ENCODE data around the gene CHCHD5.
A peak's percentile ranks its signal among the peaks of the same experiment; 100 is the strongest.

The CHCHD5 gene

GRCh38 chr2:112593736-112594135 lies 9.3 kb downstream of the CHCHD5 start:
- Histone ChIP-seq H2BK15ac (ENCODE audit: low read length) (no peak overlapping the region), H2BK5ac (ENCODE audit: low read length) (no peak overlapping the region), H2BK12ac (ENCODE audit: low read length) (no peak overlapping the region), H3K27me3 (ENCODE audit: control insufficient read depth in 3 of 3, insufficient read depth in 3 of 3, low read depth in 1 of 3, low read length in 3 of 3) (no peaks in the 10 kb centered on the region), H2AK5ac (ENCODE audit: low read depth, low read length) (no peak overlapping the region), H4K8ac (ENCODE audit: low read depth, low read length) (no peak overlapping the region), H3K9me3 (replicated peaks in 1 of 2; ENCODE audit: control insufficient read depth in 2 of 2, insufficient read depth in 1 of 2, low read depth in 1 of 2, low read length in 2 of 2) (no peaks in the 10 kb centered on the region), H3K4me3 (ENCODE audit: low read length in 2 of 2) (no peak overlapping the region), H3K27ac (replicated peaks; ENCODE audit: low read length) (no peak overlapping the region), H3K23ac (ENCODE audit: low read depth, low read length, poor library complexity) (no peak overlapping the region), H2AFZ (ENCODE audit: low read length) (no peak overlapping the region), H2BK120ac (ENCODE audit: low read depth, low read length) (no peak overlapping the region), H3K4ac (ENCODE audit: low read length) (no peak overlapping the region), H3K36me3 (replicated peaks in 1 of 2; ENCODE audit: control insufficient read depth in 2 of 2, insufficient read depth in 2 of 2, low read length in 2 of 2) (peaks cover 0 to 26% of the 10 kb centered on the region in 2 donors), H3K4me2 (ENCODE audit: insufficient read depth, low read length, poor library complexity, severe bottlenecking) (no peak overlapping the region), H3K9ac (ENCODE audit: low read depth, low read length, poor library complexity) (no peak overlapping the region), H3K14ac (ENCODE audit: low read length) (no peak overlapping the region), H4K91ac (ENCODE audit: low read depth, low read length, poor library complexity) (no peak overlapping the region), H3K18ac (ENCODE audit: low read length) (no peak overlapping the region), H3K79me1 (ENCODE audit: low read depth, low read length) (no peaks in the 10 kb centered on the region), H3K4me1 (ENCODE audit: control insufficient read depth in 2 of 2, insufficient read depth in 1 of 2, low read depth in 1 of 2, low read length in 2 of 2) (no peaks in the 10 kb centered on the region)
- no peak for DNase-seq (ENCODE audit: low spot score)
- WGBS, 2 donors (ENCODE audit: extremely low coverage in 2 of 2, insufficient read length in 2 of 2, insufficient replicate concordance in 1 of 2), result no CpG with 5 or more reads among the region's 4 CpGs

DNA sequence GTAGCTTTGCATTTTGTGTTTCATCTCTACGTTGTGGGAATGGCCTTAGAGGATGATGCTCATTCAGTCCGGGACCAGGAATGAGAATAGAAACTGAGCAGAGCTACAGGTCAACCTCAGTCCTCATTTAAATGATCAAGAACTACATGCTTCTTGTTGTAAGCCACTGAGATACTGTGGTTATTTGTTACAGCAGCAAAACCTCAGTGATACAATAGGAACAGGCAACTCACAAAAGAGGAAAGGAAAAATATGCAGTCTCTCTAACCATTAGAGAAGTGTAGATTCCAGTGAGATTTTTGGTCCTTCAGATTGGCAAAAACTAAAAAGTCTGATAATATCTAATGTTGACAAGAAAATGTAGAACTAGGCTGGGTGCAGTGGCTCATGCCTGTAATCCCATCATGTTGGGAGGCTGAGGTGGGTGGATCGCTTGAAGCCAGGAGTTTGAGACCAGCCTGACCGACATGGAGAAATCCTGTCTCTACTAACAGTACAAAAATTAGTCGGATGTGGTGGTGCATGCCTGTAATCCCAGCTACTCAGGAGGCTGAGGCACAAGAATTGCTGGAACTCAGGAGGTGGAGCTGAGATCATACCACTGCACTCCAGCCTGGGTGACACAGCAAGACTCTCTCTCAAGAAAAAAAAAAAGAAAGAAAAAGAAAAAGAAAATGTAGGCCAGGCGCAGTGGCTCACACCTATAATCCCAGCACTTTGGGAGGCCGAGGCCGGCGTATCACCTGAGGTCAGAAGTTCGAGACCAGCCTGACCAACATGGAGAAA lies 13.3 kb downstream of the CHCHD5 start:
- H2AFZ ChIP-seq (ENCODE audit: low read length), result no peak overlapping the region
- no peaks in the 10 kb centered on the region for H3K27me3 ChIP-seq (ENCODE audit: control insufficient read depth in 3 of 3, insufficient read depth in 3 of 3, low read depth in 1 of 3, low read length in 3 of 3)
- no CpG with 5 or more reads among the region's 10 CpGs for WGBS, 2 donors (ENCODE audit: extremely low coverage in 2 of 2, insufficient read length in 2 of 2, insufficient replicate concordance in 1 of 2)
- H3K27ac ChIP-seq (replicated peaks; ENCODE audit: low read length), result no peak overlapping the region
- no peak overlapping the region for H3K4me2 ChIP-seq (ENCODE audit: insufficient read depth, low read length, poor library complexity, severe bottlenecking)
- H3K9ac ChIP-seq (ENCODE audit: low read depth, low read length, poor library complexity), result no peak overlapping the region
- no peak overlapping the region for H3K4ac ChIP-seq (ENCODE audit: low read length)
- DNase-seq (ENCODE audit: low spot score), result no peak
- H3K4me1 ChIP-seq (ENCODE audit: control insufficient read depth in 2 of 2, insufficient read depth in 1 of 2, low read depth in 1 of 2, low read length in 2 of 2), result no peaks in the 10 kb centered on the region
- H3K18ac ChIP-seq (ENCODE audit: low read length), result no peak overlapping the region
- no peak overlapping the region for H4K91ac ChIP-seq (ENCODE audit: low read depth, low read length, poor library complexity)
- H2AK5ac ChIP-seq (ENCODE audit: low read depth, low read length), result no peak overlapping the region
- H3K36me3 ChIP-seq (replicated peaks in 1 of 2; ENCODE audit: control insufficient read depth in 2 of 2, insufficient read depth in 2 of 2, low read length in 2 of 2), result peaks cover 0 to 6% of the 10 kb centered on the region in 2 donors
- no peak overlapping the region for H3K4me3 ChIP-seq (ENCODE audit: low read length in 2 of 2)
- H3K23ac ChIP-seq (ENCODE audit: low read depth, low read length, poor library complexity), result no peak overlapping the region
- H2BK15ac ChIP-seq (ENCODE audit: low read length), result no peak overlapping the region
- no peak overlapping the region for H2BK5ac ChIP-seq (ENCODE audit: low read length)
- no peak overlapping the region for H2BK12ac ChIP-seq (ENCODE audit: low read length)
- no peak overlapping the region for H3K14ac ChIP-seq (ENCODE audit: low read length)
- no peak overlapping the region for H4K8ac ChIP-seq (ENCODE audit: low read depth, low read length)
- no peaks in the 10 kb centered on the region for H3K79me1 ChIP-seq (ENCODE audit: low read depth, low read length)
- H3K9me3 ChIP-seq (replicated peaks in 1 of 2; ENCODE audit: control insufficient read depth in 2 of 2, insufficient read depth in 1 of 2, low read depth in 1 of 2, low read length in 2 of 2), result no peaks in the 10 kb centered on the region
- no peak overlapping the region for H2BK120ac ChIP-seq (ENCODE audit: low read depth, low read length)

DNA sequence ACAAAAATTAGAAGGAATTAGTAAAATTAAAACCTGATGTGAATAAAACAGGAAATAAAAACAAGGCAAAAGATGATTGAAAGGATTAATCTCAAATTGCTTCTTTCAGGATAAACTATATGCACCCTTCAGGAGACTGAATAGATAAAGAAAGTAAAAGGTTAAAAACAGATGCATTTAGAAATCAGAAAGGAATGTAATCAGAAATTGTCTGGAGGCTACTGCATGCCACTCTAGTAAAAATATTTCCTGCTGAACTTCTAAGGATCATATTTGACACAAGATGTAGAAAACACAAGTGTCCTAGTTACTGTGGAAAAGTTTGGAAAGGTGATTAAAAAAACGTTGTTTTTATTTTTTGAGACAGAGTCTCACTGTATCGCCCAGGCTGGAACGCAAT lies 16.2 kb downstream of the CHCHD5 start:
- Histone ChIP-seq H2BK15ac (ENCODE audit: low read length) (no peak overlapping the region), H4K91ac (ENCODE audit: low read depth, low read length, poor library complexity) (no peak overlapping the region), H3K4ac (ENCODE audit: low read length) (no peak overlapping the region), H2BK5ac (ENCODE audit: low read length) (no peak overlapping the region), H3K4me2 (ENCODE audit: insufficient read depth, low read length, poor library complexity, severe bottlenecking) (no peak overlapping the region), H3K9ac (ENCODE audit: low read depth, low read length, poor library complexity) (no peak overlapping the region), H3K14ac (ENCODE audit: low read length) (no peak overlapping the region), H2AFZ (ENCODE audit: low read length) (peak overlapping the region; percentile 56), H3K79me1 (ENCODE audit: low read depth, low read length) (no peaks in the 10 kb centered on the region), H3K4me3 (ENCODE audit: low read length in 2 of 2) (no peak overlapping the region), H4K8ac (ENCODE audit: low read depth, low read length) (no peak overlapping the region), H2BK12ac (ENCODE audit: low read length) (no peak overlapping the region), H3K23ac (ENCODE audit: low read depth, low read length, poor library complexity) (no peak overlapping the region), H3K27me3 (ENCODE audit: control insufficient read depth in 3 of 3, insufficient read depth in 3 of 3, low read depth in 1 of 3, low read length in 3 of 3) (no peaks in the 10 kb centered on the region), H3K18ac (ENCODE audit: low read length) (no peak overlapping the region), H3K36me3 (replicated peaks in 1 of 2; ENCODE audit: control insufficient read depth in 2 of 2, insufficient read depth in 2 of 2, low read length in 2 of 2) (no peaks in the 10 kb centered on the region), H3K4me1 (ENCODE audit: control insufficient read depth in 2 of 2, insufficient read depth in 1 of 2, low read depth in 1 of 2, low read length in 2 of 2) (no peaks in the 10 kb centered on the region), H2AK5ac (ENCODE audit: low read depth, low read length) (no peak overlapping the region), H2BK120ac (ENCODE audit: low read depth, low read length) (no peak overlapping the region), H3K27ac (replicated peaks; ENCODE audit: low read length) (no peak overlapping the region), H3K9me3 (replicated peaks in 1 of 2; ENCODE audit: control insufficient read depth in 2 of 2, insufficient read depth in 1 of 2, low read depth in 1 of 2, low read length in 2 of 2) (no peaks in the 10 kb centered on the region)
- no peak for DNase-seq (ENCODE audit: low spot score)
- no CpG with 5 or more reads among the region's 3 CpGs for WGBS, 2 donors (ENCODE audit: extremely low coverage in 2 of 2, insufficient read length in 2 of 2, insufficient replicate concordance in 1 of 2)

DNA sequence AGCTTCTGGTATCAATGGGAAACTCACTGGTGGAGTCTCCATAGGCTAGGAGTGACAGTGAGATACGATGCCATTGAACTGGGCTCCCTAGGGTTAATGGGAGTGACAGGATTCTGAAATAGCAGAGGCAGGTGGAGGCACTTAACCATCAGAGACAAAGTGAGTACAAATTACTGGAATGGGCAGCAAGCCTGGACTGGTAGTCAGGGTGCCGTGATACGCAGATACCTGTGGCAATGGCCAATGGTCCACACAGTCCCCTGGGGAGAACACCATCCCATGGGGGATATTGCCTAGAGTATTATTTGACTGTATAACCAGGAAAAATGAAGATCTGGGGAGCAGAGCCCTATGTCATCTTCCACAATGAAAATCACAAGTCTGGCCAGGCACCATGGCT lies 17.3 kb downstream of the CHCHD5 start:
- H3K27me3 ChIP-seq (ENCODE audit: control insufficient read depth in 3 of 3, insufficient read depth in 3 of 3, low read depth in 1 of 3, low read length in 3 of 3), result no peaks in the 10 kb centered on the region
- H3K4me1 ChIP-seq (ENCODE audit: control insufficient read depth in 2 of 2, insufficient read depth in 1 of 2, low read depth in 1 of 2, low read length in 2 of 2), result no peaks in the 10 kb centered on the region
- no peak overlapping the region for H3K27ac ChIP-seq (replicated peaks; ENCODE audit: low read length)
- H3K9ac ChIP-seq (ENCODE audit: low read depth, low read length, poor library complexity), result no peak overlapping the region
- no peak overlapping the region for H3K23ac ChIP-seq (ENCODE audit: low read depth, low read length, poor library complexity)
- H3K4ac ChIP-seq (ENCODE audit: low read length), result no peak overlapping the region
- H3K4me2 ChIP-seq (ENCODE audit: insufficient read depth, low read length, poor library complexity, severe bottlenecking), result no peak overlapping the region
- H4K8ac ChIP-seq (ENCODE audit: low read depth, low read length), result no peak overlapping the region
- no peak for DNase-seq (ENCODE audit: low spot score)
- H2BK12ac ChIP-seq (ENCODE audit: low read length), result no peak overlapping the region
- no peak overlapping the region for H2BK120ac ChIP-seq (ENCODE audit: low read depth, low read length)
- no peak overlapping the region for H3K18ac ChIP-seq (ENCODE audit: low read length)
- no peak overlapping the region for H2AFZ ChIP-seq (ENCODE audit: low read length)
- H2BK15ac ChIP-seq (ENCODE audit: low read length), result no peak overlapping the region
- H3K36me3 ChIP-seq (replicated peaks in 1 of 2; ENCODE audit: control insufficient read depth in 2 of 2, insufficient read depth in 2 of 2, low read length in 2 of 2), result no peaks in the 10 kb centered on the region
- no peak overlapping the region for H2AK5ac ChIP-seq (ENCODE audit: low read depth, low read length)
- H3K79me1 ChIP-seq (ENCODE audit: low read depth, low read length), result no peaks in the 10 kb centered on the region
- no peak overlapping the region for H4K91ac ChIP-seq (ENCODE audit: low read depth, low read length, poor library complexity)
- no peak overlapping the region for H3K4me3 ChIP-seq (ENCODE audit: low read length in 2 of 2)
- H3K9me3 ChIP-seq (replicated peaks in 1 of 2; ENCODE audit: control insufficient read depth in 2 of 2, insufficient read depth in 1 of 2, low read depth in 1 of 2, low read length in 2 of 2), result no peaks in the 10 kb centered on the region
- WGBS, 2 donors (ENCODE audit: extremely low coverage in 2 of 2, insufficient read length in 2 of 2, insufficient replicate concordance in 1 of 2), result no CpG with 5 or more reads among the region's 3 CpGs
- no peak overlapping the region for H3K14ac ChIP-seq (ENCODE audit: low read length)
- no peak overlapping the region for H2BK5ac ChIP-seq (ENCODE audit: low read length)

All from neuronal stem cell (in vitro differentiated cells).